GM20000 (cell line): ENCODE results near the gene RAD17.

Experiments
- DNase-seq: peaks from one replicate; pipeline ENCODE4 v3.0.0; 2012; ENCODE audit warnings: low spot score
- TF ChIP-seq, protein P1 (sequence below): IDR thresholded peaks from 2 replicates; pipeline ENCODE4 v1.5.1; 2012; ENCODE audit warnings: mild to moderate bottlenecking, control low read depth; ENCODE audit errors: extremely low read depth, missing control alignments

Gene RAD17

GRCh38 chr5:69341520-69342161 lies 28.0 kb upstream of the RAD17 start:
- TF ChIP-seq, protein P1, sequence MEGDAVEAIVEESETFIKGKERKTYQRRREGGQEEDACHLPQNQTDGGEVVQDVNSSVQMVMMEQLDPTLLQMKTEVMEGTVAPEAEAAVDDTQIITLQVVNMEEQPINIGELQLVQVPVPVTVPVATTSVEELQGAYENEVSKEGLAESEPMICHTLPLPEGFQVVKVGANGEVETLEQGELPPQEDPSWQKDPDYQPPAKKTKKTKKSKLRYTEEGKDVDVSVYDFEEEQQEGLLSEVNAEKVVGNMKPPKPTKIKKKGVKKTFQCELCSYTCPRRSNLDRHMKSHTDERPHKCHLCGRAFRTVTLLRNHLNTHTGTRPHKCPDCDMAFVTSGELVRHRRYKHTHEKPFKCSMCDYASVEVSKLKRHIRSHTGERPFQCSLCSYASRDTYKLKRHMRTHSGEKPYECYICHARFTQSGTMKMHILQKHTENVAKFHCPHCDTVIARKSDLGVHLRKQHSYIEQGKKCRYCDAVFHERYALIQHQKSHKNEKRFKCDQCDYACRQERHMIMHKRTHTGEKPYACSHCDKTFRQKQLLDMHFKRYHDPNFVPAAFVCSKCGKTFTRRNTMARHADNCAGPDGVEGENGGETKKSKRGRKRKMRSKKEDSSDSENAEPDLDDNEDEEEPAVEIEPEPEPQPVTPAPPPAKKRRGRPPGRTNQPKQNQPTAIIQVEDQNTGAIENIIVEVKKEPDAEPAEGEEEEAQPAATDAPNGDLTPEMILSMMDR = no peak
- DNase-seq = no peak

DNA sequence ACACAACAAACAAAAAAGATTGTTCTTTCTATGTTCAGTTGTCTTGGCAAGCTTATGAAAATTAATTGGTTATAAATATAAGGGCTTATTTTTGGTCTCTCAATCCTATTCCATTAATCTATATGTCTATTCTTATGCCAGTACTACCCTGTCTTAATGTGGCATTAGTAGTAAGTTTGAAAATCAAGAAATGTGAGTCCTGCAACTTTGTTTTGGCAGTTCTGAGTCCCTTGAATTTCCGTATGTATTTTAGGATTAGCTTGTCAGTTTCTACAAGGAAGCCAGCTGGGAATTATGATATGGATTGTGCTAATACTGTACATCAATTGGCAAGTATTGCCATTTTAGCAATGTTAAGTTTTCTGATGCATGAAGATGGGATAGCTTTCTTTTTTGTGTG lies 26.5 kb upstream of the RAD17 start:
- no peak for DNase-seq
- TF ChIP-seq, protein P1 = no peak

GRCh38 chr5:69350664-69351063 lies 19.0 kb upstream of the RAD17 start:
- DNase-seq = no peak
- TF ChIP-seq, protein P1 = no peak

DNA sequence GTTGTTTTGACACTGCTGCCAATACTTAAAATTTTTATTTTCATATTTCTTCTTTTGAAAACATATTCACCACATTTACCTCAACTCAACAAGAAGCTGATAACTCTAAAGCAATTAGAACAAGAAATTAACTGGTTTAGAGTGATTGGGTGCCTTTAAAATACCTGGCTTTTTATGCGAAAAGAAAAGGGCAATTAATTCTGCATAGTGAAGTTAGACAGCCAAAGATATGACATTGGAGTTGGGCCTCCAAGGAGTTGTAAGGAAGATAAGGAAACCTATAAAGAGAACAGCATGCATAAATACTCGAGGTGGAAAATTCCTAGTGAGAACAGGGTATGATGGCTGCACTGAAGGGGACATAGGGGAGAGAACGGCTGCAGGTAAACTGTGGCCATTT lies 9.9 kb upstream of the RAD17 start:
- TF ChIP-seq, protein P1 = no peak
- no peak for DNase-seq

DNA sequence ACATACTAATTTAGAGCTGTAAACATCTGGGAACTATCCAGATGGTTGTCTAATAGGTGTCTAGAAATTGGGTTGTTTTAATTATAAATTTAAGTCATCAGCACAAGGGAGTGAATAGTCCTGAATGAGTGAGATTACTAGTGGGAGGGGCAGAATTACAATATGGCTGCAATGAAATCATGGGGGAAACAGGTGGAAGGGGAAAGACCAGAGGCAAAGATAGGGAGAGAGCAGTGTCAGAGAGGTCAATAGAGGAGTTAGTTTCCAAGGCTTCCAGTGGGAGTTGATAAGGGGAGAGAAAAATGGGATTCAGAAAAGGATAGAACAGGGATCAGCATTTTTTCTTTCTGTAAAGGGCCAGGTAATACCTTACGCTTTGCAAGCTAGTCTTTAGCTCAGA lies 9.2 kb upstream of the RAD17 start:
- DNase-seq = no peak
- TF ChIP-seq, protein P1 = no peak

DNA sequence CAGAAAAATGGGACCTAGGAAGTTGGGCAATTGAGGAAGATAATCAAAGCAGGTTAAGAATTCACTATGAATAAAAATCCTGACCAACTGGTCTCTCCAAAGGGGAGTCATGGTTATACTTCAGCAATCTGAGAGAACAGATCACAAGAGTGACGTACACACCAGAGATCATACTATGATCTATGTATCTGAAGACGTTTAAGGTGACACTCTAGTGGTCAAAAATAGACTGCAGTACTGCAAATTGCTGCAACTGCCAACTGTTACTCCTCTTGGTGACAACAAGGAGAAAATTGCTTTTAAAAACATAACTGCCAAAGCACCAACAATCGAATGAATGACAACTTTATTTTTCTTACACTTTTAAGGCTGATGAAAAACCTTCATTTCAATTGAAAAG lies 5.2 kb upstream of the RAD17 start:
- TF ChIP-seq, protein P1 = no peak
- peak; percentile 25 for DNase-seq

- DNase-seq = no peak
- TF ChIP-seq, protein P1 = no peak
These were observed 4.8 kb upstream of the RAD17 start for GRCh38 chr5:69364850-69365249.
